Endothelial cell of umbilical vein (primary cell): Measurements from ENCODE around the gene GAS7. TPM values are rescaled to one million over a fixed set of nuclear protein-coding genes. Genes with fewer than 3 reads are reported as not detected.

Experiments used
- BruUV-seq: library from RNA; stranded (reverse); fragments of 400-500 nt; replicated peaks from 2 replicates; lab custom pipeline; 2021; lab: Mats Ljungman, UMichigan
- CTCF ChIA-PET: fragments of 300-600, 350-600 bp; sonication (Branson Sonifier 250); formaldehyde crosslinking; loops from one replicate; lab custom pipeline; 2021; ENCODE audit warnings: antibody characterized with exemption, inconsistent platforms; lab: Charles Lee
- POLR2A ChIA-PET: fragments of 300-600, 350-600 bp; sonication (Branson Sonifier 250); formaldehyde crosslinking; loops from one replicate; lab custom pipeline; 2021; ENCODE audit warnings: antibody characterized with exemption, inconsistent platforms; lab: Charles Lee
- DNase-seq: peaks from one replicate; pipeline ENCODE4 v3.0.0-alpha.2; 2011; ENCODE audit warnings: low read depth, low spot score
- FAIRE-seq: peaks from 2 replicates; lab custom pipeline; 2011; peaks lifted over from hg19 to GRCh38; lab: Jason Lieb, UNC
- H2AFZ ChIP-seq: 2 replicates; pipeline ENCODE4 v1.6.0; 2012; ENCODE audit warnings: low read depth, low read length, control low read depth, inconsistent platforms
- H3K27ac ChIP-seq: 2 replicates; pipeline ENCODE4 v1.5.1; 2011; ENCODE audit warnings: low read depth, mild to moderate bottlenecking, control low read depth, low read length, moderate library complexity; ENCODE audit not compliant: insufficient read depth
- H3K27me3 ChIP-seq, 2 experiments: 2 replicates each; pipeline versions ENCODE4 v1.6.0 to v1.6.1; 2011; ENCODE audit warnings: low read length in 2 of 2, mixed read lengths in 1 of 2; ENCODE audit not compliant: control insufficient read depth in 2 of 2, insufficient read depth in 2 of 2
- H3K36me3 ChIP-seq, 2 experiments: 2 replicates in 1 of 2; 3 replicates in 1 of 2; pipeline ENCODE4 v1.5.1; 2011; ENCODE audit warnings: low read length in 2 of 2, mild to moderate bottlenecking in 1 of 2, moderate library complexity in 1 of 2; ENCODE audit not compliant: control insufficient read depth in 2 of 2, insufficient read depth in 2 of 2; ENCODE audit errors: extremely low read depth in 1 of 2
- H3K4me1 ChIP-seq: 3 replicates; pipeline ENCODE4 v1.5.1; 2011; ENCODE audit warnings: mild to moderate bottlenecking, low read length; ENCODE audit not compliant: control insufficient read depth, insufficient read depth; ENCODE audit errors: extremely low read depth
- H3K4me2 ChIP-seq: 2 replicates; pipeline ENCODE4 v1.6.1; 2011; ENCODE audit warnings: low read length, control low read depth, mixed read lengths; ENCODE audit not compliant: insufficient read depth
- H3K4me3 ChIP-seq, 3 experiments: fragments of 200-600 bp in 1 of 3; sonication (generic), shearing (Covaris generic) in 1 of 3; replicated peaks in 1 of 3; 2 replicates each; pipeline ENCODE4 v1.5.1; 2011 to 2016; ENCODE audit warnings: control low read depth in 3 of 3, low read length in 3 of 3, mild to moderate bottlenecking in 2 of 3, inconsistent platforms in 1 of 3, low read depth in 1 of 3, moderate library complexity in 1 of 3; ENCODE audit not compliant: insufficient read depth in 1 of 3
- H3K79me2 ChIP-seq: 2 replicates; pipeline ENCODE4 v1.6.0; 2012; ENCODE audit warnings: low read length, inconsistent platforms; ENCODE audit not compliant: control insufficient read depth, insufficient read depth
- H3K9ac ChIP-seq: replicated peaks from 2 replicates; pipeline ENCODE3; 2011; ENCODE audit warnings: low read length, control low read depth; ENCODE audit not compliant: insufficient read depth; ENCODE audit errors: extremely low read depth
- H3K9me1 ChIP-seq: replicated peaks from 3 replicates; pipeline ENCODE4 v1.6.0; 2011; ENCODE audit warnings: mild to moderate bottlenecking, low read length; ENCODE audit not compliant: control insufficient read depth, insufficient read depth; ENCODE audit errors: extremely low read depth
- H3K9me3 ChIP-seq: replicated peaks from 2 replicates; pipeline ENCODE4 v1.5.1; 2012; ENCODE audit warnings: low read length, inconsistent platforms; ENCODE audit not compliant: control insufficient read depth, insufficient read depth
- H4K20me1 ChIP-seq: replicated peaks from 2 replicates; pipeline ENCODE3; 2011; ENCODE audit warnings: mild to moderate bottlenecking, low read length; ENCODE audit not compliant: control insufficient read depth, insufficient read depth; ENCODE audit errors: extremely low read depth
- CTCF ChIP-seq, 2 donors: IDR thresholded peaks; 1 replicate in 1 of 2; 2 replicates in 1 of 2; pipeline ENCODE4 v1.5.1; 2011; ENCODE audit warnings: low read length in 2 of 2, mild to moderate bottlenecking in 2 of 2, moderate library complexity in 2 of 2, control low read depth in 1 of 2, inconsistent platforms in 1 of 2, low read depth in 1 of 2; ENCODE audit not compliant: insufficient read depth in 1 of 2; ENCODE audit errors: extremely low read depth in 1 of 2
- EZH2 ChIP-seq: IDR thresholded peaks from 2 replicates; pipeline ENCODE4 v1.6.1; 2012; ENCODE audit warnings: borderline replicate concordance, low read depth, mild to moderate bottlenecking, moderate library complexity, low read length, inconsistent platforms; ENCODE audit not compliant: severe bottlenecking
- FOS ChIP-seq: IDR thresholded peaks from 2 replicates; pipeline ENCODE4 v1.6.1; 2011; ENCODE audit warnings: mild to moderate bottlenecking, low read length, moderate library complexity, borderline replicate concordance; ENCODE audit not compliant: insufficient read depth
- GATA2 ChIP-seq: IDR thresholded peaks from 2 replicates; pipeline ENCODE4 v1.7.0; 2011; ENCODE audit warnings: low read depth, mild to moderate bottlenecking, moderate library complexity, mixed read lengths, low read length; ENCODE audit not compliant: insufficient read length, insufficient read depth
- JUN ChIP-seq: IDR thresholded peaks from 2 replicates; pipeline ENCODE4 v1.6.1; 2011; ENCODE audit warnings: borderline replicate concordance, low read depth; ENCODE audit not compliant: insufficient read length, insufficient read depth
- MYC ChIP-seq: IDR thresholded peaks from one replicate; pipeline ENCODE4 v1.6.1; 2011; ENCODE audit warnings: mild to moderate bottlenecking, low read depth, low read length
- POLR2A ChIP-seq: IDR thresholded peaks from 2 replicates; pipeline ENCODE4 v1.6.1; 2012; ENCODE audit warnings: low read depth, mild to moderate bottlenecking, control low read depth, low read length
- POLR2AphosphoS5 ChIP-seq: IDR thresholded peaks from 2 replicates; pipeline ENCODE4 v1.6.1; 2012; ENCODE audit warnings: low read depth, mild to moderate bottlenecking, control low read depth, low read length, moderate library complexity; ENCODE audit not compliant: insufficient read depth
- dilution Hi-C: fragments of 300-500 bp; cut with MboI; formaldehyde crosslinking; loops from one replicate; pipeline ENCODE4 v1.15.0; 2019; ENCODE audit warnings: low sequenced_read_pairs; ENCODE audit not compliant: extremely low pct_ligation_motif_present
- intact Hi-C: fragments of 100-400 bp; cut with micrococcal nuclease; formaldehyde crosslinking; loops from one replicate; pipeline ENCODE4 v1.10.0; 2022
- polyA plus RNA-seq, 4 experiments: library from polyadenylated mRNA; depleted of rRNA in 3 of 4; stranded (reverse) in 3 of 4; unstranded in 1 of 4; fragments of >200 nt; gene quantifications; 2 replicates each; pipeline versions ENCODE4 v1.2.1 to v1.2.3, GENCODE V29; 2011 to 2012; ENCODE audit warnings: missing spikeins in 1 of 4
- total RNA-seq: library from RNA; stranded (reverse); gene quantifications from 2 replicates; pipeline ENCODE4 v1.2.3, GENCODE V29; 2021

Gene GAS7
- total and polyA plus RNA-seq, 2 donors (not counting 3 experiments of a cell fraction or from before 2014, with no cell fraction given), result not detected

- no peaks in the 10 kb centered on the region for H4K20me1 ChIP-seq
- no peak overlapping the region for H3K9ac ChIP-seq
- H3K9me3 ChIP-seq, result peaks cover 4% of the 10 kb centered on the region
- H3K9me1 ChIP-seq, result no peaks in the 10 kb centered on the region
- H3K4me2 ChIP-seq, result no peak overlapping the region
- DNase-seq, result no peak
- BruUV-seq, result no TSS peak
- ChIA-PET CTCF (no interaction called here), POLR2A (no interaction called here)
- no peaks in the 10 kb centered on the region for H3K36me3 ChIP-seq
- no peaks in the 10 kb centered on the region for H3K79me2 ChIP-seq
- H2AFZ ChIP-seq, result no peak overlapping the region
- no peaks in the 10 kb centered on the region for H3K4me1 ChIP-seq
- dilution Hi-C loops, result no loop called here
- no peak overlapping the region for H3K4me3 ChIP-seq
- no peak for FAIRE-seq
- no peaks in the 10 kb centered on the region for H3K27me3 ChIP-seq
- no peak overlapping the region for H3K27ac ChIP-seq
- TF ChIP-seq JUN (no peak), MYC (no peak), GATA2 (no peak), CTCF (IDR thresholded peaks at IDR 0.05; ENCODE audit: extremely low read depth in 1 of 2, insufficient read depth in 1 of 2, low read depth in 1 of 2, low read length in 2 of 2) (no peak), EZH2 (no peak), POLR2A (no peak), POLR2AphosphoS5 (no peak), FOS (no peak)
- intact Hi-C loops, result no loop called here
Observed at GRCh38 chr17:10120109-10120485, 78.3 kb downstream of the GAS7 start.
